ENCODE results near the gene CDK5RAP3.
"Not testable (repeated sequence)": the region's sequence is repeated elsewhere in the genome, so short reads cannot be mapped to it uniquely, and the experiment has no call there.

The CDK5RAP3 gene

DNA sequence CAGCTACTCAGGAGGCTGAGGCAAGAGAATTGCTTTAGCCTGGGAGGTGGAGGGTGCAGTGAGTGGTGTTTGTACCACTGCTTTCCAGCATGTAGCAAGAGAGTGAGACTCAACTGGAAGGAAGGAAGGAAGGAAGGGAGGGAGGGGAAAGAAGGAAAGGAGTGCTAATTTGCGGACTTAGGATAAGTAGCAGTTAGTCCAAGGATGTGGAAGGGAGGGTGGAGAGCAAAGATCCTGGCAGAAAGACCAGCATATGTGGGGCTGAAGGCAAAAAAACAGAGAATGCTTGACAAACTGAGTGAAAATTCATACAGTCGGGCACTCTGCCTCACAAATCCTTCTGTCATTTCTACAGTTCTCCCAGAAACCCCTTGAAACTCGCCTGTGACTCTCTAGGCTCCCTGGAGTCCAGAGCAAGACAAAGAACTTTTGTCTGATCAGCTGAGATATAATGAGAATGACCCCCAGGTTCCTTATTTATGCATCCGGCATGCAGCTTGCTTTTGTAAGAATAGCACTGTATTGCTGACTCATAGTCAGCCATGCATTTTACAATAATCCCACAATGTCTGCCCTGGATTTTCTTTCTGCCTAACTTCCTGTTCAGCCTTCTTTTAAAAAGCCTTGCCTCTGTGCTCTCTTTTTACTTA, 31.5 kb downstream of the CDK5RAP3 start:
- DNase-seq: peak; percentile 59

DNA sequence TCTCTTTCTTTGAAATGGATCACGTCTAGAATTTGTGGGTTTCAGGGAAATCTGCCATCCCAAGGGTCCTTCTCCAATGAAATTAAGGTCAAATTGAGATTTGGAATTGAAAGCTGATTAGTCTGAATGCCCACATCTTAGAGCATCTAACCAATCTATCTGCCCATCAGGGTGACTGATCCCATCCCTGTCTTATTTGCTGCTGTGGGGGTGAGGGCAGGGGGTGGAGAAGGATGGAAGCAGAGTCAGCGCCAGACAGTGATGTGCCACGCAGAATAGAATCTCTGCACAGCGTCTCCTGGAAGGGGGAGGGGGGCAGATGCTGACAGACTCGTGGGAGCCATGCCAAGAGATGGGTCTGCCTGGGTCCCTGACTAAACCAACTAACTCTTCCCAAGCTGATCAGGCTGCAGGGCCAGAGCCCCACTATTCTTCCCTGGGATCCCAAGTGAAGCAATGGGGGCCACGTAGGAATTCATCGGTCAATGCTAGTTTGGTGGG, 32.1 kb downstream of the CDK5RAP3 start:
- DNase-seq: peak; percentile 67

DNA sequence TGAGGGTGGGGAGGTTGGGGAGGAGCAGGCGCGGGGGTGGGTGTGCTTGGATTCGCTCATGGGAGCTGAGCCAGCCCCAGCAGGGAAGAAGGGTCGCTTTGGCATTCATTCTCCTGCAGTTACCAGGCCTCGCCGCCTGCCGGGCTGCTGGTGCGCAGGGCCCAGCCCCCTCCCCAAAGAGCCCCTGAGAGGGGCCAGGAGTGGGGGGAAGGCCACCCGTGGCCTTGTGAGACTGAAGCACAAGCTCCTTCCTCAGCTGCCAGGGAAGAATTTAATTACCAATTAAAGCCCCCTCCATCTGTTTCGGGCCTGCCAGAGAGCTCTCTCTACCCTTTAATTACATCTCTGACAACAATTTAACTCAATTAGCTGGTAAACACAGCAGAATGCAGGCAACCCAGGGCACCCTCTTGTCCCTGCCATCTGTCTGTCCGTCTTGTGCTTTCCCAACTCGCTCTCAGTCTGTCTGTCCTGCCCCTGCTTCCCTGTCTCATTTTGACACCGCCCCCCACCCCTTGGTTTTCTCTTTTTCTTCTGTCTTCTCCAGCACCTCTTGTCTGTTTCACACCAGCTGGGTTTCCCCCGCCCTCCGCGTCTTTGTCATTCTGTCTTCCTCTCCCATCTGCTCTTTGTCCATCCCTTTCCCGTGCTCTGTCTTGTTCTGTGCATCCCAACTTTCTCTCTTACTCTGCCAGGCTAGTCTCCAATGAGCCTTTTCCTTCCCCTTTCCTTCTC, 32.7 kb downstream of the CDK5RAP3 start:
- peak; percentile 71 for DNase-seq

DNA sequence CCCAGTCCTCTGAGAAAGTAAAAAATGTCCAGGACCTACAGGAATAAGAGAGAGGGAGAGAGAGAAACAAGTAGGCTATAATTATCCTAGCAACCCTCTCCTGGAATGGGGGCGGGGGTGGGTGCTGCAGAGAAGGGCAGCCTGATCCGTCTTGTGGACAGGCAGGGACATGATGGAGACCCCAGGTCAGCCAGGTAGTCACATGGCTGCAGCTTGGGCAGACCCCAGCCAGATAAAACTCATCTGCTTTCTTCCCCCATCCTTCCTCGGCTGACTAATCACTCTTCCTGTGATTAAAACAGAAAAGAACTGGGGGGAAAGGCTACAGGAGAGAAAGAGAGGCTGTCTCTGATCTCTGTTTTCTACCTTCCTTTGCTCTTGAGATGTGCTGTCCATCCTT, 34.1 kb downstream of the CDK5RAP3 start:
- no peak for DNase-seq

DNA sequence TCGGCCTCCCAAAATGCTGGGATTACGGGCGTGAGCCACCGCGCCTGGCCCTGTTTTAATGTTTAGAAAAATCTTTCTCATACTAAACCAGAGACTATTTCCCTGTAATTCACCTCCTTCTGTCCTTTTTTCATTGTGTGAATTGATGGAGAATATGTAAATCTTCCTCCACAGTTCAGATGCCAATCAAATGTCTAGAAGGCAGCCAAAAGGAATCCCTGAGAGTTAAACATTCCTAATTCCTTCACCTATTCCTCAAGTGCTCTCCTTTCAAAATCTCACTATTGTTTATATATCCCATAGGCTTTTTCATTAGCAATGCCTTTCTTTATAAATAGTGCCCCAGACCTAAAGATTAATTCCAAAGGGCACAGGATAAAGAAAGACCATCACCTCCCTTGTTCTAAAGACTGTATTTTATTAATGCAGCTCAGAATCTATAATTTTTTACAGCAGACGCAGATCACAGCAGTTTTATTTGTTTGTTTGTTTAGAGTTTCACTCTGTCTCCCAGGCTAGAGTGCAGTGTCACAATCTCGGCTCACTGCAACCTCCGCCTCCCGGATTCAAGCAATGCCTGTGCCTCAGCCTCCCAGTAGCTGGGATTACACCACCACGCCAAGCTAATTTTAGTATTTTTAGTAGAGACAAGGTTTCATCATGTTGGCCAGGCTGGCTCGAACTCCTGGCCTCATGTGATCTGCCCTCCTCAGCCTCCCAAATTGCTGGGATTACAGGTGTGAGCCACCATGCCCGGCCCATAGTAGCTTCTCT, 36.2 kb downstream of the CDK5RAP3 start:
- DNase-seq: no peak

DNA sequence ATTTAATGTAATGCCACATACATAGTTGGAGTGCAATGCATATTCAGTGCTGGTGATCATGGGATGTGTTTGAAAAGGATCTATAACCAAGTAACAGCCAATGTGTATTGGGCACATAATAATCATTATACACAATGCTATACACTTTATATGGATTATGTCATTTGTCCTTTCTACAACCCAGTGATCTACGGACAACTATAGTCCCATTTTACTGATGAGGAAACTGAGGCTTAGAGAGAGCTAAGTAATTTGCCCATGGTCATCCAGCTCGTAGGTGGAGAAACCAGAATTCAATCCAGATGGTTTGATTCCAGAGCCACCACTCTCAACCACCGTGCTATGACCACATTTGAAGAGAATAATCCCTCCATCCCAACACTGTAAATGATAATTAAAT, 39.3 kb downstream of the CDK5RAP3 start:
- DNase-seq: no peak

DNA sequence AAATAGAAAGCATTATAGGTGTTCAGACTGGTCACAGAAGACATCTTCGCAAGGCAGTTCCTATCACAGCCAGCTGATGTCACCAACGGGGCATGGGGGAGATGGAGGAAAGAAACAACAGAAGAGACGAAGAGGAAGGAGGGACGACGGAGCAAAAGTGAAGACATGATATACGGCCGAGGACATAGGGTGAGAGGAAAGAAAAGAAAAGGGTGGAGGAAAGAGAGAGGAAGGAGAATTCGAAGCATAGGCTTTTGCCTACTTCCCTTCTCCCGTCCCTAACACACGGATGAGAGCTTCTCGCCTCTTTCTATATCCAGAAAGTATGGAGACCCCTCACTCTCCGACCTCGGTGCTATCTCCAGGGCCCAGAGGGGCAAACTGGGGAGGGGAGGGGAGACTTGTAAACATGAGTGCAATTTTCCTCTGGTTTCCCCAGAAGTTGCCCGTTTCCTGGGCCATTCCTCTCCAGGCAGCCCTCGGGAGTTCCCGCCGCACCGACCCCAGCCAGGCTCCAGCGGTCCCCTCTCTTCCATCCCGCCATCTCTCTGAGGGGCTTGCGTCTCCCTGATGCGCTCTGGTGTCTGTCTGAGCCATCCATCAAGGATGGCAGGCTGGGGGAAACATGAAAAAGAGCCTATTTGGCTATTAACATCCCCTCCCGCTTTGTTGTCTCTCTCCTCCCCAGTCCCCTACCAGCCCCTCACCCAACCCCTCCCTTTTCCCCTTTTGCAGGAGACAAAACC, 40.7 kb downstream of the CDK5RAP3 start:
- DNase-seq: peak; percentile 69

DNA sequence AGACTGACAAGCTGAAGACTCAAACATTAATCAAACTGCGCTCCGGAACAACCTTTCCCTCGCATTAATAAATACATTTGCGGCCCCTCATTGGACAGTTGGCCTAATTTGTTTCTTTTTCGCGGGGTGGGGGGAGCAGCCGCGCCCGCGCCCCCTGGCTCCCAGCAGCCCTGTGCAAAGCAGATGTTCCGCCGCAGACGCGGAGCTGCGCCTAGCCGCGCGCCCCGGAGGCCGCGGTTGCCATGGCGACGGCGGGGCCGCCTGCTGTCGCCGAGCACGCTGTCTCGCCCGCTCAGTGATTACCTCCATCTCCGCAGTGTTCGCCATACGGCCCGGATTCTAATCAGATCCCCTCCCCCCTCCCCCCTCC, 41.2 kb downstream of the CDK5RAP3 start:
- DNase-seq: peak; percentile 85

DNA sequence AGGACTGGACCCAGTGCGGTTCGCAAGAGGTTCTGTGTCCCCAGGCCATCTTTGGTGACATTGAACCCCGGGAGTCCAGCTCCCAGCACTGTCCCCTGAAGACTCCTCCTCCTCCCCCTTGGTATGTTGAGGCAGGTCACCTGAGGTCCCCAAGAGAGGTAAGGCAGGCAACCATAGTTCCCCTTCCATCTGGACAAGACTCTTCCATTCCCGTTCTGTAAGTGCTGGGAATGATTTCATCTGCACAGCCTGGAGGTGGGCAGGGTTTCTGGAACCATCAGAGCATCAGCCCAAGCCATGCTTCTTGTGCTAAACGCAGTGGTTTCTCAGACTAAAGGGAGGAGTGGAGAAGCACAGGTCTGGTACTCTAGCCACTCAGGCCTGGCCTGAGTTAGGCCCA, 41.7 kb downstream of the CDK5RAP3 start:
- DNase-seq: no peak

DNA sequence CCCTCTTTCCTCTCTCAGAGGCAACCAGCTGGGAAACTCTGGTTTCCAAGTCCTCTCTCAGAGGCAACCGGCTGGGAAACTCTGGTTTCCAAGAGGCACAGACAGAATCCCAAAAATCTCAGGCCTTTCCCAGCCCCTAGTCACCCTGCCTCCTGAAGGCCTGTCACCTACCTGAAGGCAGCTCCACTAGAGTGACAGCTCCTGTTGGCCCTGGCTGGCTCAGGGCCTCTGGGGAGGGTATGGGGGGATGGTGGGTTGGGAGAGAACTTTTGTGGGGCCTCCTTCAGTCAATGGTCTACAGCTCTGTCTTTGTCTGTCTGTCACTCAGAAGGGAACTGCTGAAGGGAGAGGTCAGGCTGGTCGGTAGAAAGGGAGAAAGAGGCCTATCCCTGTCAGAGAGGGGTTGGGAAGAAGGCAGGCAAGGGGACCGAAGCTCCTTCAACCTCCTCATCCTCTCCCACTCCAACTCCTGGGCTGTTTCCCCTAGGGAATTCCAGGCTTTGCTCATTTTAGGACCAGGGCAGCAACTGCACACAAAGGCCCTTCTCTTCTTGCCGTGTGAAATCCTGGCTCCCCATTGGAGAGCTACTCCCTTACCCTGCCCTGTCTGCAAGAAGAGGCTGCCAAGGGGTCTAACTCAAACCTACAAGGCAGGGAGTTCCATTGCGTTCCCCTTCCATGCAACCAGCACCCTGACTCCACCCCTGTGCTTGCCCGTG, 43.1 kb downstream of the CDK5RAP3 start:
- DNase-seq: no peak

DNA sequence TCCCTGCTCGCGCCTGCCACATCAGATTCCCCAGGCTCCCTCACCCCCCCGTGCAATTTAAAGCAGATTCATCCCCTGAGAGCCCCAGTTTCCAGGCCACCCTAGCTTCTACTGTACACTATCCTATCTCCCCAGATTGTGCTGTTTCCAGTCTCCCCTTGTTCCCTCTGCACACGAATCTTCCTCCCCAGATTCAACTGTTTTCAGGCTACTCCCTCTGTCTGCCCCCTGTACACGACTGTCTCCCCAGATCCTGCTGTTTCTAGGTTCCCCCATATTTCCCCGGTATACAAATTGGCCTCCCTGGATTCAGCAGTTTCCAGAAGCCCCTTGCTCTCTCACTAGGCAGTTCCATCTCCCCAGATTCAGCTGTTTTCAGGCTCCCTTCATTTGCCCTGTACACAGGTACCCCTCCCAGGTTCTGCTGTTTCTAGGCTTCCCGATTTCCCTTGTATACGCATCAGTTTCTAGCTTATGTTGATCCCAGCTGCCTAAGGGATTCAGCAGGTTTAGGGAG, 43.7 kb downstream of the CDK5RAP3 start:
- DNase-seq: no peak

DNA sequence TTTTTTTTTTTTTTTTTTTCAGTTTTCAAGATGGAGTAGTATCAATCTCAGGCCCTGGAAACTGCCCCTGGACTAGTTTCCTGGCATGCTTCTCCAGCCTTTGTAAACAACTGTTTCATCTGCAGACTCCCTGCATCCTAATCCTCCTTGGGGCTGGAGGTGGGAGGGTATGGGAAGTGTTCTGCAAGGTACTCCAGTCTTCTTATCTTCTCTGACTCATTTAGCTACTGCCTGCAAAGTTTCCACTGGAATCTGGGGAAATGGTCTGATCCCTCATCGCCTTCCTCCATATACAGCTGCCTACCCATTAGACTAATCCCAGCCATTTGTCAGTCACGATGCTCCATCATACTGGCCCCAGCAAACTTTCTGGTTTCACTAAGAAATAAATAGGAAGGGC, 45.2 kb downstream of the CDK5RAP3 start:
- DNase-seq: no peak

DNA sequence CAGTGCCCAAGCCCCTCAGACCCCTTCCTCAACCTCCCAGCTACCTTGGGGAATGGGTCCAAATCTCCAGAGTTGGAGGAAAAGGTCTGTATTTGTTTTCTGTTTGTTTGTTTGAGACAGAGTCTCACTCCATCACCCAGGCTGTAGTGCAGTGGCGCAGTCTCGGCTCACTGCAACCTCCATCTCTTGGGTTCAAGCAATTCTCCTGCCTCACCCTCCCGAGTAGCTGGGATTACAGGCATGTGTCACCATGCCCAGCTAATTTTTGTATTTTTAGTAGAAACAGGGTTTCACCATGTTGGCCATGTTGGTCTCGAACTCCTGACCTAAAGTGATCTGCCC, 46.9 kb downstream of the CDK5RAP3 start:
- DNase-seq: not testable (repeated sequence)

DNA sequence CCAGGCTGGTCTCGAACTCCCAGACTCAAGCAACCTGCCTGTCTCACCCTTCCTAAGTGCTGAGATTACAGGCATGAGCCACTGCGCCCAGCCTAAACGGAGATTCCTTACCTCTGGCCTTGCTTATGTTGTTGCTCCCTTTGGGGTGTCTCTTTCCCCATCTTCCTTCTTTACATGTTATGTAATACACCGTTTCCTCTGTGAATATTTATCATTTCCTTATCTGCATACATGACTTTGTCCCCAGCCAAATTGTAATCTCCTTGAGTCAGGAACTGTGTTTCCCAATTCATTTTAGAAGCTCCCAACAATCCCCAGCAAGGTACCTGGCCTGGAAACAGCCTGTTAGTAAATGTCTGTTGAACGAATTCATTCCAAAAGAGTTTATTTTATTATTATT, 51.0 kb downstream of the CDK5RAP3 start:
- no peak for DNase-seq

DNA sequence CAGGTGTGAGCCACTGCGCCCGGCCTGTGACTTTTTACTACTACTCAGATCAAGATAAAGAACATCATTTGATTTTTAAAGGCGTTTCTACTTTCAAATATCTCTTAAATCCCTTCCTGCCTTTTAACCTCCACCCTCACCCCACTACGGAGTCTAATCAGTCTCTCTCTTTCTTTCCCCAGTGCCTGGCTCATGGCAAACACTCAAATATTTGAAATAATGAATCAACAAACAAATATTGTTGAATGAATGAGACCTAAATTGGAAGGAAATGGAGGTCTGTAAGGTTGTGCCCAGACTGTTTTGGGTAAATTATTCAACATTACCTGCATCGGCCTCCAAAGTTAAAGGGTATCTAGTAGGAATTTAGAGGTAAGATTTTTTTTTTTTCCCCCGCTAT, 52.0 kb downstream of the CDK5RAP3 start:
- DNase-seq: no peak

DNA sequence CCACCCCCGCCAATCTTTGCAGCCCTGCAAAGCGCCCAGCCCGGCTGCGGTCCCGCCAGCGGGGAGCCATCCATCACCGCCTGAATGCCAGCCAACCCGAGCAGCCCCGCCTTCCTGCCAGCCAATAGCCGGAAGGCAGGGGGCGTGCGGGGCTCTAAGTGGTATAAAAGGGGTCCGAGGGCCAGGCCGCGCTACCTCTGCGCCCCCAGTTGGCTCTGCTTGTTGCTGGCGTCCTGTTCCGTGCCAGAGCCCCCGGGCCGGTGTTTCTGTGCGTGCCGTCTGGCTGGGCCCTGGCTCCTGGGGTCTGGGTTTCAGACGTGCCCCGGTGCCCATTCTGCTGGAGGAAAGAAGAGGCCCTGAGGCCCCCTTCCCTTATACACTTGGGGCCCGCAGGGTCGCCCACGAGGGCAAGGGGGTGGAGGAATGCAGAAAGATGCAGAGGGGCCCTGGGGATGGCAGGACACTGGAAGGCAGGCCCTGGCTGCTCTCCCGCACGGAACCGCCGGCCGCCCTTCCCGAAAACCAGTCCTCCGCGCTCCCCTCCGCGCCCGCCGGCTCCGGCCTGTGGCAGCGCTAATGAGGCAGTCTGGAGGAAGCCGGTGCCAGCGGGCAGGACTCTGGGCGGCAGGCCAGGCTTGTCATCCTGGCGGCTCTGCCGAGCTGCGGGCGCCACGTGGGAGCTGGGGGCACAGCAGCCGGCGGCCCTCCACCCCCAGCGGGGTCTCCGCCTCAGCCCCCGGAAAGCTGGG, 52.7 kb downstream of the CDK5RAP3 start:
- DNase-seq: peak; percentile 85

DNA sequence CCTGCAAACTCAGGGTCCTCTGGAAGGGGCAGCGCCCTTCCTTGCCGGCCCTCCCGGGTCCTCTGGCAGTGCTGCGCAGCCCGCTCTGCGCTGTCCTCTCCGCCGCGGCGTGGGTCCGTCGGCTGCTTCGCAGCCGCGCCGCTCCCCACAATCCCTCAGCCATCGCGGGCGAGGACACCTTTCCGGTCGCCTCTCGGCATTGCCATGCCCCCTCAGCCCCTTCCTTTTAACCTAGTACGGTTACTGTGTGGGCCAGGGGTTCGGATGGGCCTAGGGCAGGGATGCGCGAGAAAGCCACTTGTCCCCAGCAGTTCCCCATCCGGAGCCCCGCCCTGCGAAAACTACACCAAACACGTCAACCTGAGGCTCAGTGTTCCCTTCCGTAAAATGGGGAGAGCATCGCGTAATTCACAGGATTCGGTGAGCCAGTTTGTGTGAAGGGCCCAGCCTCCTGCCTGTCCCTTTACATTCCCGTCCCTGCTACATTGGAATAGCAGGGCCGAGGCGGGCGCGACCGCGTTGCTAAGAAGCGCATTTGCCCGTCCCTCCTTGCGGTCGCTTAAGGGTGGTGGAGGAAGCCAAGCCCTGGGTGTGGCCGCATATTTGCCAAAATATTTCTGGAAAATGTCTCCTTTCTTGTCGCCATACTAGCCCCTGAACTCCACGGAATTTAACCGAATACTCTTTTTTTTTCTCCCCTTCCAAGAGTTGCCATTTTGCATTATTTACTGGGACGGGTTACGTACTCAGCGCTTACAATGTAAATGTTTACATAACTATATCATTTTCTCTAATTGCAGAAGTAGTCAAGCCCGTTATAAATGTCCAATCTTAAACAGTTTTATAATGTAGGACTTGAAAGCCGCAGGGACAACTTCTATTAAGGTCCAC, 53.5 kb downstream of the CDK5RAP3 start:
- no peak for DNase-seq

DNA sequence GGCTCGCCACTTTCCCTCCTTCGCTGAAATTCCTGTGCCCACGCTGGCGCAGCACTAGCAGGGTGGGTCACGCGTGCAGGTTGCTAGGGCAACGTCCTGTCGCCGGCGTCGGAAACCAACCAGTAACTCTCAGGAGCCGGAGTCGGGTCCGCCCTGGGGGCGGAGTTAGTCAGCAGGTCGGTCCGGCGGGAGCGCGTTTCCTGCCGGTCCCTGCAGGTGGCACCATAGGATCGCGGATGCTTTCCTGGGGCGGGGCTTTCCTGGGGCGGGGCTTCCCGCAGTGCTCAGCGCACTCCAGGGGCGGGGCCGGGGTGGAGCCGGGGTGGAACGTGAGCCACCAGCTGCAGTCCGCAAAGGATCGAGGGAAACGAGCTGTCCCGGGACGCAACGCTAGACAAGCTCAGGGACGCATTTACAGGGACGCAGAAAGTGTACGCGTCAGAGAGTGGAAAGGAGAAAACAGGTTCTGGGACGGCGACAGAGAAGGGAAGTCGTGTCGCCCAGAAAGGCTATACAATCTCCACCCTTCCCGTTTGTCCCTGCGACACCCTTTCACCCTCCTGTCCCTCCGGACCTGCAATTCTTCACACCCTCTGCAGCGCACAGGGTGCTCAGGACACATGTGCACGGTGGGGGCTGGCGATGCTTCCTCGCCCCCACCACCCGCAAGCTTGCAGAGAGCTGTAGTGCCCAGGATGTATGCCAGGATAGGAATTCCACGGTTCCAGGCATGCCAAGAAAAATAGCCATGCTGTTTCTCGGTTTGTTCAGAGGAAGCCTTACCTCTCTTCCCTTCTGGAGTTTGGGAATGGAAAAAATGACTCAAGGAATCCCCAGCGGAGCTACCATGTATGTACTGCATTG, 54.4 kb downstream of the CDK5RAP3 start:
- DNase-seq: peak; percentile 97

DNA sequence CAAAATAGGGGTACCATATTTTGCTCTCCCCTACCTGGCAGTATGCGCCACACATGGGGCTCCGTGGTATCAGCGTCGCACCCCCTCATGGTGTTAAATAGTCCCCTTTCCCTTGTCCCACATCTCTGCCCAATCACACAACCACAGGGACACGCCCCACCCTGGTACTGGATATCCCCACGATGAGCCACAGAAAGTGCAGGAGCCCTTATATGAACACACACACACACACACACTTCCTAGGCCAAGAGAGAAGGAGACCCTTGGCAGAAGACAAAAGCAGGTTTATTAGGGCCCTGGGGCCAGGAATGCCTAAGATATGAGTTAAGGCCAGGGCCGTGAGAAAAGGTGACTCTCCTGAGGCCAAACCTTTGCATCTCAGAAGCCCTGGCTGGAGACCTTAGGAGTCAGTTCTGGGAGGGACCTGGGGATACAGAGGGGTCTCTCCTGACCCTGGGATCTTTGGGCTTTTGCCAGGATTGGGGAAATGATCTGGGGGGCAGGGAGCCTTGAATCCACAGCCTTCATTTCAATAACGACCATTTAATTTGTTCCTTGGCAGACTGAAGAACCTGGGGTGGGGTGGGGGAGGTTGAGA, 55.1 kb downstream of the CDK5RAP3 start:
- no peak for DNase-seq

All from NCI-H345 (cell line).